ENCODE measurements around the gene RNPEPL1. TPM values are rescaled to one million over a fixed set of nuclear protein-coding genes. Genes with fewer than 3 reads are reported as not detected.

Gene RNPEPL1
- total and polyA plus RNA-seq, 2 experiments from 2014 or later = 49.0 to 61.2 TPM

- peak; percentile 9 to 44 for DNase-seq (ENCODE audit: low read depth in 1 of 2, low spot score in 1 of 2)
- H3K27me3 ChIP-seq = no peaks in the 10 kb centered on the region
- TF ChIP-seq, protein P1, sequence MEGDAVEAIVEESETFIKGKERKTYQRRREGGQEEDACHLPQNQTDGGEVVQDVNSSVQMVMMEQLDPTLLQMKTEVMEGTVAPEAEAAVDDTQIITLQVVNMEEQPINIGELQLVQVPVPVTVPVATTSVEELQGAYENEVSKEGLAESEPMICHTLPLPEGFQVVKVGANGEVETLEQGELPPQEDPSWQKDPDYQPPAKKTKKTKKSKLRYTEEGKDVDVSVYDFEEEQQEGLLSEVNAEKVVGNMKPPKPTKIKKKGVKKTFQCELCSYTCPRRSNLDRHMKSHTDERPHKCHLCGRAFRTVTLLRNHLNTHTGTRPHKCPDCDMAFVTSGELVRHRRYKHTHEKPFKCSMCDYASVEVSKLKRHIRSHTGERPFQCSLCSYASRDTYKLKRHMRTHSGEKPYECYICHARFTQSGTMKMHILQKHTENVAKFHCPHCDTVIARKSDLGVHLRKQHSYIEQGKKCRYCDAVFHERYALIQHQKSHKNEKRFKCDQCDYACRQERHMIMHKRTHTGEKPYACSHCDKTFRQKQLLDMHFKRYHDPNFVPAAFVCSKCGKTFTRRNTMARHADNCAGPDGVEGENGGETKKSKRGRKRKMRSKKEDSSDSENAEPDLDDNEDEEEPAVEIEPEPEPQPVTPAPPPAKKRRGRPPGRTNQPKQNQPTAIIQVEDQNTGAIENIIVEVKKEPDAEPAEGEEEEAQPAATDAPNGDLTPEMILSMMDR (IDR thresholded peaks at IDR 0.05; ENCODE audit: low read depth, low read length) = peak; percentile 21
- H3K27ac ChIP-seq = peak overlapping the region; percentile 69
- no peaks in the 10 kb centered on the region for H3K4me1 ChIP-seq (ENCODE audit: low read depth)
- H3K36me3 ChIP-seq = peaks cover 8% of the 10 kb centered on the region
- no peak overlapping the region for H3K4me3 ChIP-seq
- H3K9me3 ChIP-seq (ENCODE audit: low read depth) = no peaks in the 10 kb centered on the region
These were observed 27.2 kb downstream of the RNPEPL1 start for GRCh38 chr2:240595381-240596079.

GRCh38 chr2:240596080-240596460, 27.8 kb downstream of the RNPEPL1 start:
- Histone ChIP-seq H3K36me3 (peaks cover 4% of the 10 kb centered on the region), H3K4me3 (no peak overlapping the region), H3K9me3 (ENCODE audit: low read depth) (no peaks in the 10 kb centered on the region), H3K27me3 (no peaks in the 10 kb centered on the region), H3K27ac (no peak overlapping the region), H3K4me1 (ENCODE audit: low read depth) (no peaks in the 10 kb centered on the region)
- no peak for DNase-seq (ENCODE audit: low read depth in 1 of 2, low spot score in 1 of 2)
- TF ChIP-seq, protein P1 (IDR thresholded peaks at IDR 0.05; ENCODE audit: low read depth, low read length) = no peak

DNA sequence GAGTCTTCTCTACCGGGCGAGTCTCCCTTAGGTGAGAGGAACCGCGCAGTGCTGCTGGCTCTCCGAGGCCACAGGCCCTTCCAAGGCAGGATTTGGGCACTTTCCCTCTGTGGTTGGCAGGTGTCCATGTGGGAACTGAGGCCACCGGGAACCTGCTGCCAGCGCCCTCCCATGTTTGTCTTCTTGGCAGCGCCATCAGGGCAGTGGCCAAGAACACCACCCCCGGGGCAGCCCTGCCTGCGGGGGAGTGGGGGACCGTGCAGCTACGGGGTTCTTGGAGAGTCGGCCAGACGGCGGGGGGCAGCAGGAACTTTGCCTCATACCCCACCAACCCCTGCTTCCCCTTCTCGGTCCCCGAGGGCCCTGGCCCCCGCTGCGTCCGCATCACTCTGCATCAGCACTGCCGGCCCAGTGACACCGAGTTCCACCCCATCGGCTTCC, 28.2 kb downstream of the RNPEPL1 start:
- peaks cover 3% of the 10 kb centered on the region for H3K36me3 ChIP-seq
- TF ChIP-seq, protein P1 (IDR thresholded peaks at IDR 0.05; ENCODE audit: low read depth, low read length) = no peak
- H3K9me3 ChIP-seq (ENCODE audit: low read depth) = no peaks in the 10 kb centered on the region
- no peak overlapping the region for H3K27ac ChIP-seq
- no peaks in the 10 kb centered on the region for H3K4me1 ChIP-seq (ENCODE audit: low read depth)
- DNase-seq (ENCODE audit: low read depth in 1 of 2, low spot score in 1 of 2) = no peak
- H3K27me3 ChIP-seq = no peaks in the 10 kb centered on the region
- H3K4me3 ChIP-seq = no peak overlapping the region

DNA sequence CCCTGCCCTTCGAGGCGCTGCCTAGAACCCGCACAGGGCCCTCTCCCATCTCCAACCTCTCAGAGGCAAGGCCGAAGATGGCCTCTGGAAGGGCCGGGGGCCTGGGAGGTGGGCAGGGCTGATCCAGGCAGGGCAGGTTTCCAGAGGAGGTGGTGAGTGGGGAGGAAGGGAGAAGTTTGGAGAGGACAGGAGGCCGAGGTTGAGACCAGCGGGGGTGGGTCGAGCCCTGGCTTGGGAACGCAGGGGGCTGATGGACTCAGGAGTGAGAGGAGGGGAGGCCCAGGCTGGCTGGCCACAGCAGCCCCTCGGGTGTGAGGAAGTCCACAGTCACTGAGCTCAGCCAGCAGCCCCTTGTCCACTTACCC, 28.8 kb downstream of the RNPEPL1 start:
- no peak overlapping the region for H3K27ac ChIP-seq
- DNase-seq (ENCODE audit: low read depth in 1 of 2, low spot score in 1 of 2) = no peak

GRCh38 chr2:240597419-240598181, 29.3 kb downstream of the RNPEPL1 start:
- Histone ChIP-seq H3K27ac (no peak overlapping the region), H3K27me3 (no peaks in the 10 kb centered on the region), H3K36me3 (peaks cover 3% of the 10 kb centered on the region), H3K9me3 (ENCODE audit: low read depth) (no peaks in the 10 kb centered on the region), H3K4me1 (ENCODE audit: low read depth) (no peaks in the 10 kb centered on the region), H3K4me3 (no peak overlapping the region)
- no peak for DNase-seq (ENCODE audit: low read depth in 1 of 2, low spot score in 1 of 2)
- TF ChIP-seq, protein P1 (IDR thresholded peaks at IDR 0.05; ENCODE audit: low read depth, low read length) = no peak

More for the DNA sequence above, 28.8 kb downstream of the RNPEPL1 start:
- Histone ChIP-seq H3K4me3 (no peak overlapping the region), H3K27me3 (no peaks in the 10 kb centered on the region), H3K36me3 (peaks cover 3% of the 10 kb centered on the region), H3K4me1 (ENCODE audit: low read depth) (no peaks in the 10 kb centered on the region), H3K9me3 (ENCODE audit: low read depth) (no peaks in the 10 kb centered on the region)
- TF ChIP-seq, protein P1 (IDR thresholded peaks at IDR 0.05; ENCODE audit: low read depth, low read length) = no peak

Data from cardiac muscle cell (in vitro differentiated cells and primary cell).